Coronary artery (tissue), 2 donors: ENCODE results near the gene MYO15B.

Experiments
- DNase-seq: peaks from one replicate; pipeline ENCODE4 v3.0.0-alpha.2; 2017; ENCODE audit warnings: low spot score
- H3K27ac ChIP-seq, 2 donors: fragments of 200-600 bp; sonication (generic); one replicate each; pipeline ENCODE4 v1.5.1; 2016 to 2019
- H3K4me3 ChIP-seq: fragments of 200-600 bp; sonication (generic); 2 replicates; pipeline ENCODE4 v1.5.1; 2016; ENCODE audit warnings: mild to moderate bottlenecking, moderate library complexity
- TF ChIP-seq, protein P1 (sequence below): fragments of 200-600 bp; sonication (generic); IDR thresholded peaks from one replicate; pipeline ENCODE4 v1.5.1; 2019; ENCODE audit warnings: antibody characterized with exemption

Gene MYO15B

DNA sequence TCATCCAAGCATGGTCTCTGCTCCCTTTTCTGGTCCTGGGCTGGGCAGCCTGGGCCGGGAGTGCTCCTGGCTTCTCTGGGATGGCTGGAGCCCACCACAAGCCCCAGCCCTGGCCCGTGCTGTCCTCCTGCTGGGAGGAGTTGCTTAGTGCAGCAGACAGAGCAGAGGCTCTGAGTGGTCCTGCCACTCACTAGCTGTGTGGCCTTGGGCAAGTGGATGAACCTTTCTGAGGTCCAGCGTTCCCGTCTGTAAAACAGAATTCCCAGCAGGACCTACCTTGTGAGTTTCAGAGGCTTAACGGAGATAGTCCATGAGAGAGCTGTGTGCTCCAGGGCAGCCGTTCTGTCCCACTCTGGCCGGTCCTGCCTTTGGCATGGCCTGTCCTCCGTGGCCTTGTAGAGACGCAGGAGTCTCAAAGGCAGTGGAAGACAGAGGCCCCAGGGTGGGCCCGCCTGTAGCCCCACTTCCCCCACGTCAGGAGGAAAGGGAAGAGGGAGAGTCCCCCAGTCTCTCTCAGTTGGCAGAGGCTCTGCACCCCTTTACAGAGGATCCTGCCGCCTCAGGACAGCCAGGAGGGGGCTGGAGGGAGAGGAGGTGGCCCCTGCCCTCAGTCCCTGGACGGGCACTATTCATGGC lies 7.8 kb downstream of the MYO15B start:
- no peak for DNase-seq
- TF ChIP-seq, protein P1, sequence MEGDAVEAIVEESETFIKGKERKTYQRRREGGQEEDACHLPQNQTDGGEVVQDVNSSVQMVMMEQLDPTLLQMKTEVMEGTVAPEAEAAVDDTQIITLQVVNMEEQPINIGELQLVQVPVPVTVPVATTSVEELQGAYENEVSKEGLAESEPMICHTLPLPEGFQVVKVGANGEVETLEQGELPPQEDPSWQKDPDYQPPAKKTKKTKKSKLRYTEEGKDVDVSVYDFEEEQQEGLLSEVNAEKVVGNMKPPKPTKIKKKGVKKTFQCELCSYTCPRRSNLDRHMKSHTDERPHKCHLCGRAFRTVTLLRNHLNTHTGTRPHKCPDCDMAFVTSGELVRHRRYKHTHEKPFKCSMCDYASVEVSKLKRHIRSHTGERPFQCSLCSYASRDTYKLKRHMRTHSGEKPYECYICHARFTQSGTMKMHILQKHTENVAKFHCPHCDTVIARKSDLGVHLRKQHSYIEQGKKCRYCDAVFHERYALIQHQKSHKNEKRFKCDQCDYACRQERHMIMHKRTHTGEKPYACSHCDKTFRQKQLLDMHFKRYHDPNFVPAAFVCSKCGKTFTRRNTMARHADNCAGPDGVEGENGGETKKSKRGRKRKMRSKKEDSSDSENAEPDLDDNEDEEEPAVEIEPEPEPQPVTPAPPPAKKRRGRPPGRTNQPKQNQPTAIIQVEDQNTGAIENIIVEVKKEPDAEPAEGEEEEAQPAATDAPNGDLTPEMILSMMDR = no peak
- Histone ChIP-seq H3K4me3 (no peak overlapping the region), H3K27ac (no peak overlapping the region)

DNA sequence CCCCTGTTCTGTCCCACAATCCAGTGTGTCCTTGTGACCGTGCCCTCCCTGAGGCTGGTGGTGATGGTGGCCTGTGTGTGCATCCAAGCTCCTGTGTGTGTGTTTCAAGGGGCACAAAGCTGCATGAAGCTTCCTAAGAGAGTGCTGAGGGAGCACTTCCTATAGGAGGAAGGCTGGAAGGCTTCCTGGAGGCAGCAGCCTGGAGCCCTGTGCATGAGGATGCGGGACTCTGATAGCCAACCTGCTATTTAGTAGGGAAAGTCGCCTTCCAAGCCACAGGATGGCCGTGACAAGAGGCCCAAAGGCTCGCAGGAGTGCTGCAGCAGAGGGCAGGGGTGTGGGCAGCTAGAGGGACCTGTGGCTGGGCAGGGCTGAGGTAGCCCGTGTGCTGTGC lies 8.3 kb downstream of the MYO15B start:
- no peak overlapping the region for H3K27ac ChIP-seq
- H3K4me3 ChIP-seq = no peak overlapping the region
- DNase-seq = no peak
- TF ChIP-seq, protein P1 = no peak

DNA sequence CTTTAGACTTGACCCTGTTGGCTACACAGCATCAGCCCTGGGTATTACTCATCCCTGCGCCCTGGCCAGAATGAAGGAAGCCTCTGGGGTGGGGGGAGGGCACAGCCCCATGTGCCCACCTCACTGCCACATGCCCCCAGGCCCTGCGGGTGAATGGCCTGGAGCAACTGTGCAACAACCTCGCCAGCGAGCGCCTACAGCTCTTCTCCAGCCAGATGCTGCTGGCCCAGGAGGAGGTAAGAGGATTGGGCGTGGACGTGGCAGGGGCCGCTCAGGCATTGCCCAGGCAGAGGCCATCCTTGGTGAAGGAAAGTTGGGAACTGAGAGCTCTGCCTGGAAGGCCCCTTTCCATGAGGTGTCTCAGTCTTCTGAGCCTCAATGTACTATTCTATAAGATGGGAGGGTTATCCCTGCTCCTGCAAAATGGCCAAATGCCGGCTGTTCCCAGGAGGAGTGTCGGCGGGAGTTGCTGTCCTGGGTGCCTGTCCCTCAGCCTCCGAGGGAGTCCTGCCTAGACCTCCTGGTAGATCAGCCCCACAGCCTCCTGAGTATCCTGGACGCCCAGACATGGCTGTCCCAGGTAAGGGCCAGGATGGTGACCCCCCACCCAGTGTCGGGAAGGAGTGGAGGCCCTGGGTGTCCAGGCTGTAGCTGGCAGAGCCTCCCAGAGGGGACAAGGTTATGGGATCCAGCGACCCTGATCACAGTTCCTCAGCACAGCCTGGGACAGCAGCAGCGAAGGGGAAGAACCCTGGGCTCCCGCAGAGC lies 8.9 kb downstream of the MYO15B start:
- no peak overlapping the region for H3K27ac ChIP-seq
- TF ChIP-seq, protein P1 = no peak
- H3K4me3 ChIP-seq = no peak overlapping the region
- DNase-seq = no peak

DNA sequence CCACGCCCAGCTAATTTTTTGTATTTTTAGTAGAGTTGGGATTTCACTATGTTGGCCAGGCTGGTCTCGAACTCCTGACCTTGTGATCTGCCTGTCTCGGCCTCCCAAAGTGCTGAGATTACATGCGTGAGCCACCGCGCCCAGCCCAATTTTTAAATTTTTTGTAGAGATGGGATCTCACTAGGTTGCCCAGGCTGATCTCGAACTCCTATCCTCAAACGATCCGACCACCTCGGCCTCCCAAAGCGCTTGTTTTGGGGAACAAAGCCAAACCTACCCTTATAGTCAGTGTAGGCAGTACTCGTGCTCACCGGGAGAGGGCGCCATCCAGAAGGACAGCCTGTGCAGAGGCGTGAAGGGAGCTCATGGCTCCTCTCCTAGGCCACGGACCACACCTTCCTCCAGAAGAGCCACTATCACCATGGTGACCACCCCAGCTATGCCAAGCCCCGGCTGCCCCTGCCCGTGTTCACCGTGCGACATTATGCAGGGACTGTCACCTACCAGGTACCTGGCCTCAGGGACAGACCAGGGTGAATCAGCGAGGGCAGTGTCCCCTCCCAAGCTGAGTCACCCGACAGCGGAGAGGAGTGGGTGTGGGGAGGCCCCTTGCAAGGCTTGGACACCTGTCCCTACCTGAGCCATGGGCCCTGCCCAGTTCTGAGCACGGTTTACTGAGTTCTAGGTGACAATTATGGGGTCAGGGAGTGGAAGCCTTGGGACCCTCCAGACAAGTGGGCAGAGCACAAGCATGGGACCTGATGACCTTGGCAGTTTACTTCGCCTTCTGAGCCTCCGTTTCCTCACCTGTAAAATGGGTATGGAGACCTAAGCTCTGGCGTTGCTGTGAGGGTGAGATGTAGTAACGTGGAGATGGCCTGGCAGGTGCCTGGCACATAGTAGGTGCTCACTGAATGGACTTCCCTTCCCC lies 13.7 kb downstream of the MYO15B start:
- no peak overlapping the region for H3K27ac ChIP-seq
- TF ChIP-seq, protein P1 = peak; percentile 20
- no peak for DNase-seq
- H3K4me3 ChIP-seq = no peak overlapping the region

DNA sequence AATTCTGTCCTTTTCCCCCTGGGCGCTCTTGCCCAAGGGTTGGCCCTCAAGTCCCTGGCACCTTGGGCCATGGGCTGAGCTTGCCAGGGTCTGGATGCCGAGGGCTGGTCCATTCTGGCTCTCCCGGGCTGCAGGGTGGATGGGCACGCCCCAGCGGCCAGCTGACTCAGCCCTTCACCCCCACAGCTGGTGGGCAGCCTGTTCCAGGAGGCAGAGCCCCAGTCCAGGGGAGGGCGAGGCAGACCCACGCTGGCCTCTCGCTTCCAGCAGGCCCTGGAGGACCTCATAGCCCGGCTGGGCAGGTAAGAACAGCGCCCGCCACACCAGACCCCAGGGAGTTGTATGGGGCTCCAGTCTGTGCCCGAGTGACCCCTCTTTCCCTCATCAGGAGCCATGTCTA lies 15.0 kb downstream of the MYO15B start:
- no peak overlapping the region for H3K27ac ChIP-seq
- TF ChIP-seq, protein P1 = no peak
- no peak overlapping the region for H3K4me3 ChIP-seq
- no peak for DNase-seq

DNA sequence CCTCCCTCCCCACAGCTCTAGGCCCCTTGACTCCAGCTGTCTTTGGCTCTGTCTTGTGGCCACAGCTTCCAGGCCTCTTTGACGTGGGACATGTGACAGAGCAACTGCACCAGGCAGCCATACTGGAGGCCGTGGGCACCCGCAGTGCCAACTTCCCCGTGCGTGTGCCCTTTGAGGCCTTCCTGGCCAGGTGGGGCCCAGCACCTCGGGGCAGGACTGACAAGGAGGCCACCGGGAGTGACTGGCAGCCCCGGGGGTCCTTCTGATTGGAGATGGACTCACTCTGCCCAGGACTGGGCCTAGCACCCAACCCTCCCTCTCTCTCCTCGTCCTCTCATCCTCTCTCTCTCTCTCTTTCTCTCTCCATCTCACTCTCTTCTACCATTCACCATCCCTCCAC lies 15.5 kb downstream of the MYO15B start:
- TF ChIP-seq, protein P1 = no peak
- Histone ChIP-seq H3K4me3 (no peak overlapping the region), H3K27ac (no peak overlapping the region)
- DNase-seq = no peak
